ENCODE results near the gene CYS1. TPM values are rescaled to one million over a fixed set of nuclear protein-coding genes. Genes with fewer than 3 reads are reported as not detected.

The CYS1 gene
- total and polyA plus RNA-seq, 2 of the 13 experiments (the other 11 are each of a cell fraction or from before 2014, with no cell fraction given), result 0.04 TPM; not detected in 1

DNA sequence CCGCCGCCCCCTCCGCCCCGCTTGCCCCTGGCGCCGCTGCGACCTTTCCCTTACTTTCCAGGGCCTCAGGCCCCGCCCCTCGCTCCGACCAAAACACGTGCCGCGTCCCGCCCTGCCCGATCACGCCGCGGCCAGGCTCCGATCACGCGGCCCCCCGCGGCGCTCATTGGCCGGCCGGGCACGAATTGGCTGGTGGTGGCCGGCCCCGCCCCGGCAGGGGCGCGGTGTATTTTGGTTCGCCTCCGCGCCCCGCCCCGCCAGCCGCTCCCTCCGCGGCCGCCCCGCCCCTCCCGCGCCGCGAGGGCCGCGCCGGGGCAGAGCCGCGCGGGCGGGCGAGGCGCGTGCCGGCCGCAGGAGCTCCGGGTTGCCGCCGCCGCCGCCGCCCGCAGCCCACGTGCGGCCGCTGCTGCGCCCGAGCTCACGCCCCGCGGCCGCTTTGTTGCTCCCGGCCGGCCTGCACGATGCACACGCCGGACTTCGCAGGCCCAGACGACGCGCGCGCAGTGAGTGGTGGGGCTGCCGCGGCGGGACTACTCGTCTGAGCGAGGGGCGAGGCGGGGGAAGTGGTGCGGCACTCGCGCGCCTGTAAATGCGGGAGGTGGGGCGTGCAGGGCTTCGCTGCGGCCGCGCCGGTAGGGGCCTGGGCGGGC lies 36.8 kb downstream of the CYS1 start, which contains the start of gene KLF11 (continued):
- TF ChIP-seq TGIF2 (CRISPR knock-in tag; IDR thresholded peaks at IDR 0.05) (peak; percentile 84), SCMH1 (CRISPR knock-in tag; IDR thresholded peaks at IDR 0.05; ENCODE audit: borderline replicate concordance) (no peak), ZNF570 (CRISPR knock-in tag; IDR thresholded peaks at IDR 0.05; ENCODE audit: borderline replicate concordance) (peak; percentile 93; the same call in 1 of the 2 replicates), SIX1 (CRISPR knock-in tag; IDR thresholded peaks at IDR 0.05; ENCODE audit: borderline replicate concordance) (no peak; the same call in 1 of the 2 replicates), SP2 (CRISPR knock-in tag; IDR thresholded peaks at IDR 0.05) (peak; percentile 63), NR1H2 (CRISPR knock-in tag; IDR thresholded peaks at IDR 0.05; ENCODE audit: borderline replicate concordance, low read depth) (peak; percentile 96), MAZ (IDR thresholded peaks at IDR 0.05; ENCODE audit: borderline replicate concordance, low read depth, low read length) (peak; percentile 22; the same call in 1 of the 2 replicates), MAZ (CRISPR knock-in tag; IDR thresholded peaks at IDR 0.05; ENCODE audit: low read depth) (no peak; the same call in none of the 2 replicates), BRCA1 (CRISPR knock-in tag; IDR thresholded peaks at IDR 0.05) (peak; percentile 98), PCBP1 (IDR thresholded peaks at IDR 0.05; ENCODE audit: borderline replicate concordance, low read depth, low read length) (no peak), ZNF501 (CRISPR knock-in tag; IDR thresholded peaks at IDR 0.05) (peak; percentile 29; the same call in 1 of the 2 replicates), ZFP62 (CRISPR knock-in tag; IDR thresholded peaks at IDR 0.05) (no peak), EZH2 (conservative IDR thresholded peaks at IDR 0.05; ENCODE audit: low read depth, low read length) (no peak), MXD4 (CRISPR knock-in tag; IDR thresholded peaks at IDR 0.05) (peak; percentile 82; the same call in 1 of the 2 replicates), HNF4A (CRISPR knock-in tag; IDR thresholded peaks at IDR 0.05) (no peak), NFYC (CRISPR knock-in tag; IDR thresholded peaks at IDR 0.05) (peak; percentile 78), RBM22 (optimal IDR thresholded peaks at IDR 0.05; ENCODE audit: low read length) (no peak), MTA1 (CRISPR knock-in tag; IDR thresholded peaks at IDR 0.05; ENCODE audit: borderline replicate concordance) (0 out of 2 replicates have a peak, but pooled peaks have one; percentile 13), HNRNPH1 (optimal IDR thresholded peaks at IDR 0.05; ENCODE audit: low read depth, low read length) (no peak), RFXANK (CRISPR knock-in tag; IDR thresholded peaks at IDR 0.05) (peak; percentile 80; the same call in 1 of the 2 replicates)
- TF ChIP-seq, protein P1, sequence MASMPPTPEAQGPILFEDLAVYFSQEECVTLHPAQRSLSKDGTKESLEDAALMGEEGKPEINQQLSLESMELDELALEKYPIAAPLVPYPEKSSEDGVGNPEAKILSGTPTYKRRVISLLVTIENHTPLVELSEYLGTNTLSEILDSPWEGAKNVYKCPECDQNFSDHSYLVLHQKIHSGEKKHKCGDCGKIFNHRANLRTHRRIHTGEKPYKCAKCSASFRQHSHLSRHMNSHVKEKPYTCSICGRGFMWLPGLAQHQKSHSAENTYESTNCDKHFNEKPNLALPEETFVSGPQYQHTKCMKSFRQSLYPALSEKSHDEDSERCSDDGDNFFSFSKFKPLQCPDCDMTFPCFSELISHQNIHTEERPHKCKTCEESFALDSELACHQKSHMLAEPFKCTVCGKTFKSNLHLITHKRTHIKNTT (CRISPR knock-in tag; IDR thresholded peaks at IDR 0.05), result no peak
- TF ChIP-seq, protein P2, sequence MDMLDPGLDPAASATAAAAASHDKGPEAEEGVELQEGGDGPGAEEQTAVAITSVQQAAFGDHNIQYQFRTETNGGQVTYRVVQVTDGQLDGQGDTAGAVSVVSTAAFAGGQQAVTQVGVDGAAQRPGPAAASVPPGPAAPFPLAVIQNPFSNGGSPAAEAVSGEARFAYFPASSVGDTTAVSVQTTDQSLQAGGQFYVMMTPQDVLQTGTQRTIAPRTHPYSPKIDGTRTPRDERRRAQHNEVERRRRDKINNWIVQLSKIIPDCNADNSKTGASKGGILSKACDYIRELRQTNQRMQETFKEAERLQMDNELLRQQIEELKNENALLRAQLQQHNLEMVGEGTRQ (IDR thresholded peaks at IDR 0.05; ENCODE audit: low read depth, low read length), result 0 out of 2 replicates have a peak, but pooled peaks have one; percentile 33
- TF ChIP-seq, protein P2 (CRISPR knock-in tag; IDR thresholded peaks at IDR 0.05; ENCODE audit: borderline replicate concordance), result no peak; the same call in 1 of the 2 replicates
- TF ChIP-seq, protein P3, sequence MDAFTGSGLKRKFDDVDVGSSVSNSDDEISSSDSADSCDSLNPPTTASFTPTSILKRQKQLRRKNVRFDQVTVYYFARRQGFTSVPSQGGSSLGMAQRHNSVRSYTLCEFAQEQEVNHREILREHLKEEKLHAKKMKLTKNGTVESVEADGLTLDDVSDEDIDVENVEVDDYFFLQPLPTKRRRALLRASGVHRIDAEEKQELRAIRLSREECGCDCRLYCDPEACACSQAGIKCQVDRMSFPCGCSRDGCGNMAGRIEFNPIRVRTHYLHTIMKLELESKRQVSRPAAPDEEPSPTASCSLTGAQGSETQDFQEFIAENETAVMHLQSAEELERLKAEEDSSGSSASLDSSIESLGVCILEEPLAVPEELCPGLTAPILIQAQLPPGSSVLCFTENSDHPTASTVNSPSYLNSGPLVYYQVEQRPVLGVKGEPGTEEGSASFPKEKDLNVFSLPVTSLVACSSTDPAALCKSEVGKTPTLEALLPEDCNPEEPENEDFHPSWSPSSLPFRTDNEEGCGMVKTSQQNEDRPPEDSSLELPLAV (CRISPR knock-in tag; conservative IDR thresholded peaks at IDR 0.05; ENCODE audit: low read depth), result peak; percentile 86; the same call in 1 of the 2 replicates
- TF ChIP-seq, protein P4, sequence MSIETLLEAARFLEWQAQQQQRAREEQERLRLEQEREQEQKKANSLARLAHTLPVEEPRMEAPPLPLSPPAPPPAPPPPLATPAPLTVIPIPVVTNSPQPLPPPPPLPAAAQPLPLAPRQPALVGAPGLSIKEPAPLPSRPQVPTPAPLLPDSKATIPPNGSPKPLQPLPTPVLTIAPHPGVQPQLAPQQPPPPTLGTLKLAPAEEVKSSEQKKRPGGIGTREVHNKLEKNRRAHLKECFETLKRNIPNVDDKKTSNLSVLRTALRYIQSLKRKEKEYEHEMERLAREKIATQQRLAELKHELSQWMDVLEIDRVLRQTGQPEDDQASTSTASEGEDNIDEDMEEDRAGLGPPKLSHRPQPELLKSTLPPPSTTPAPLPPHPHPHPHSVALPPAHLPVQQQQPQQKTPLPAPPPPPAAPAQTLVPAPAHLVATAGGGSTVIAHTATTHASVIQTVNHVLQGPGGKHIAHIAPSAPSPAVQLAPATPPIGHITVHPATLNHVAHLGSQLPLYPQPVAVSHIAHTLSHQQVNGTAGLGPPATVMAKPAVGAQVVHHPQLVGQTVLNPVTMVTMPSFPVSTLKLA (IDR thresholded peaks at IDR 0.05), result peak; percentile 32; the same call in 1 of the 2 replicates

Measured in HepG2 (cell line).